Spleen (tissue), 7 donors: ENCODE measurements around the gene LRRC74B.

ENCODE experiments used
- POLR2A ChIP-seq, 3 donors: fragments of 450-650 bp; IDR thresholded peaks; one replicate each; pipeline ENCODE4 v1.5.1; 2017; ENCODE audit warnings: antibody characterized with exemption in 3 of 3, mild to moderate bottlenecking in 1 of 3
- TF ChIP-seq, protein P1 (sequence below), 11 experiments: fragments of 200-600 bp in 7 of 11; fragments of 450-650 bp in 4 of 11; sonication (generic) in 4 of 11; IDR thresholded peaks in 8 of 11; conservative IDR thresholded peaks in 3 of 11; 1 replicate in 7 of 11; 2 replicates in 4 of 11; pipeline versions ENCODE4 v1.4.0 to v1.8.0; 2016 to 2021; ENCODE audit warnings: antibody characterized with exemption in 11 of 11, inconsistent platforms in 4 of 11, mild to moderate bottlenecking in 1 of 11
- donor health status: DM: no; HTN: no; CAD: no; lungs with moderate emphysema.
- donor health status: DM: no; HTN: no; CAD: no.
- donor health status: DM: no; HTN: no; CAD: no.

DNA sequence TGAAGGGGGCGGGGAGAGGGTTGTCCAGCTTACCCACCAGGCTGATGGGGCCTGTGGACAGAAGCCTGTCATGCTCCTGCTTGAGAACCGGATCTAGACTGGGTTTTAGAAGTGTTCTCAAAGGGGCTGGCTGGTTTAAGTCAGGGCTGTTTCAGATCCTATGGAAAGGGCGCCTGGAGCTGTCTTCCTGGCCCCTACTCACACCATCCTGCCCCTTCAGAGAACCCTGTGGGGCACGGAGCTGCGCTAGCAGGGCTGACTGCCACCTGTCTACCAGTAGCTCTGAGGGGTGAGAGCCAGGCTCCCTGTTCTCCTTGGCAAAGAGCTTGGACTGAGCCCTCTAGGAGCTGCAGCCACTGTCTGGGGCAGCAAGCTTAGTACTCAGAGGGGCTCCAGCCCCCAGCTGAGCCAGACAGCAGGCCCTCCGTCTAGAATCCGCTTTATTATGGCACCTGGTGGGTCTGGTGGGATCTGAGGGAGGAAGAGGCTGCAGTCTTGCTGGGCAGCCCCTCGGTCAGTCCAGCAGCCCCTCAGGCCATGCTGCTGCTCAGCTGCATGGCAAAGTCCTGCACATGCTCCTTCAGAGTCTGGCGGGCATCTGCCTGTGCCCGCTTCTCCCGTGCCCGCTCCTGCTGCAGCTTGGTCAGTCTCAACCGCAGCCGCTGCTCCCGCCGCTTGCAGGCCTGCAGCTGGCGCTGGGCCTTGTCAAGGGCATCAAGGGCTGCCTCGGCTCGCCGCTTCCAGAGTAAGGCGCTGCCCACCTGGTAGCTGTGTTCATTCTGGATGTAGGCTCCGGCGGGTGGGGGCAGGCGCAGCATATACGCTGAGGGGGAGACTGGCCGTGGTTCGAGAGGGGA lies 46.2 kb upstream of the LRRC74B start:
- TF ChIP-seq, protein P1, sequence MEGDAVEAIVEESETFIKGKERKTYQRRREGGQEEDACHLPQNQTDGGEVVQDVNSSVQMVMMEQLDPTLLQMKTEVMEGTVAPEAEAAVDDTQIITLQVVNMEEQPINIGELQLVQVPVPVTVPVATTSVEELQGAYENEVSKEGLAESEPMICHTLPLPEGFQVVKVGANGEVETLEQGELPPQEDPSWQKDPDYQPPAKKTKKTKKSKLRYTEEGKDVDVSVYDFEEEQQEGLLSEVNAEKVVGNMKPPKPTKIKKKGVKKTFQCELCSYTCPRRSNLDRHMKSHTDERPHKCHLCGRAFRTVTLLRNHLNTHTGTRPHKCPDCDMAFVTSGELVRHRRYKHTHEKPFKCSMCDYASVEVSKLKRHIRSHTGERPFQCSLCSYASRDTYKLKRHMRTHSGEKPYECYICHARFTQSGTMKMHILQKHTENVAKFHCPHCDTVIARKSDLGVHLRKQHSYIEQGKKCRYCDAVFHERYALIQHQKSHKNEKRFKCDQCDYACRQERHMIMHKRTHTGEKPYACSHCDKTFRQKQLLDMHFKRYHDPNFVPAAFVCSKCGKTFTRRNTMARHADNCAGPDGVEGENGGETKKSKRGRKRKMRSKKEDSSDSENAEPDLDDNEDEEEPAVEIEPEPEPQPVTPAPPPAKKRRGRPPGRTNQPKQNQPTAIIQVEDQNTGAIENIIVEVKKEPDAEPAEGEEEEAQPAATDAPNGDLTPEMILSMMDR (IDR thresholded peaks at IDR 0.05 in 8 of 11, conservative IDR thresholded peaks at IDR 0.05 in 3 of 11), result no peak
- TF ChIP-seq POLR2A (IDR thresholded peaks at IDR 0.05), result no peak
